ENCODE data around the gene MAPK10. TPM values are rescaled to one million over a fixed set of nuclear protein-coding genes. Genes with fewer than 3 reads are reported as not detected.

MAPK10 gene
- total RNA-seq, 1 experiment from 2014 or later = 4.7 TPM

DNA sequence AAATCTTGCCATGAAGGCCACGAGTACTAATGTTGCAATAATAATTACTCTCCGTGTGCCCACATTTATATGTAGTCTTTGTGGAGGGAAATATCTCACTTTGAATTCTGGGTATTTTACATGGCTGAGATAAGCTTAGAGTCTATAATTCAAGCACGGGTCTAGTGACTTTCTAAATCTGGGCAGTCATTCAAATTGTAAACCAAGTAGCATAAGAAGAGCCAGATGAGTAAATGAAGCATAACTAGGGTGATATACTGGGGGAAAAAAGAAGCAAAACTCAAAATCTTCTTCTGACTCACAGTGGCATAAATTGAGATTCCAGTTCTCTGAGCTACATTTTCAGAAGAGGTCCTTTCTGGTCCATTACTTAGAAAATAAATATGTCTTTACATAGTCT lies 53.0 kb downstream of the MAPK10 start:
- Mint-ChIP-seq H3K4me1 (peaks cover 10 to 12% of the 10 kb centered on the region in 2 experiments), H3K27me3 (ENCODE audit: low read depth) (no peaks in the 10 kb centered on the region), H3K36me3 (ENCODE audit: insufficient read depth in 1 of 3, low read depth in 3 of 3) (peaks cover 0 to 9% (median 6%) of the 10 kb centered on the region in 3 experiments; a peak in 3 of 7 replicates), H3K27ac (no peak overlapping the region), H3K4me3 (no peak overlapping the region), H3K9me3 (peaks cover 5 to 13% of the 10 kb centered on the region in 2 experiments; a peak in 3 of 5 replicates)
- H3K14ac ChIP-seq (ENCODE audit: insufficient read depth, low read length) = no peak overlapping the region
- H4K91ac ChIP-seq (ENCODE audit: insufficient read length, low read depth, low read length) = no peak overlapping the region
- no peak overlapping the region for H3K18ac ChIP-seq (ENCODE audit: insufficient read length, low read depth, low read length)
- no peak overlapping the region for H2BK20ac ChIP-seq (ENCODE audit: low read depth, low read length, poor library complexity, severe bottlenecking)
- no peaks in the 10 kb centered on the region for H3K9me3 ChIP-seq (ENCODE audit: control insufficient read depth, low read depth, low read length)
- H3K27me3 ChIP-seq (ENCODE audit: insufficient read depth, low read length) = no peaks in the 10 kb centered on the region
- H3K4ac ChIP-seq (ENCODE audit: low read depth, low read length) = no peak overlapping the region
- H3K79me1 ChIP-seq (ENCODE audit: insufficient read depth, low read depth, low read length, poor library complexity, severe bottlenecking) = no peaks in the 10 kb centered on the region
- no peak overlapping the region for H2AFZ ChIP-seq (ENCODE audit: low read length)
- H4K5ac ChIP-seq (ENCODE audit: insufficient read length, low read depth, low read length) = no peak overlapping the region
- no peak overlapping the region for H3K27ac ChIP-seq (ENCODE audit: insufficient read length, low read depth, low read length)
- TF ChIP-seq, protein P1, sequence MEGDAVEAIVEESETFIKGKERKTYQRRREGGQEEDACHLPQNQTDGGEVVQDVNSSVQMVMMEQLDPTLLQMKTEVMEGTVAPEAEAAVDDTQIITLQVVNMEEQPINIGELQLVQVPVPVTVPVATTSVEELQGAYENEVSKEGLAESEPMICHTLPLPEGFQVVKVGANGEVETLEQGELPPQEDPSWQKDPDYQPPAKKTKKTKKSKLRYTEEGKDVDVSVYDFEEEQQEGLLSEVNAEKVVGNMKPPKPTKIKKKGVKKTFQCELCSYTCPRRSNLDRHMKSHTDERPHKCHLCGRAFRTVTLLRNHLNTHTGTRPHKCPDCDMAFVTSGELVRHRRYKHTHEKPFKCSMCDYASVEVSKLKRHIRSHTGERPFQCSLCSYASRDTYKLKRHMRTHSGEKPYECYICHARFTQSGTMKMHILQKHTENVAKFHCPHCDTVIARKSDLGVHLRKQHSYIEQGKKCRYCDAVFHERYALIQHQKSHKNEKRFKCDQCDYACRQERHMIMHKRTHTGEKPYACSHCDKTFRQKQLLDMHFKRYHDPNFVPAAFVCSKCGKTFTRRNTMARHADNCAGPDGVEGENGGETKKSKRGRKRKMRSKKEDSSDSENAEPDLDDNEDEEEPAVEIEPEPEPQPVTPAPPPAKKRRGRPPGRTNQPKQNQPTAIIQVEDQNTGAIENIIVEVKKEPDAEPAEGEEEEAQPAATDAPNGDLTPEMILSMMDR (conservative IDR thresholded peaks at IDR 0.05) = no peak
- no CpG with 5 or more reads among the region's 3 CpGs for WGBS (ENCODE audit: extremely low coverage, insufficient read length, low lambda C conversion rate)
- no peak overlapping the region for H3K23ac ChIP-seq (ENCODE audit: insufficient read length, low read depth, low read length)
- no peaks in the 10 kb centered on the region for H3K79me2 ChIP-seq (ENCODE audit: insufficient read depth, low read length)
- no peak overlapping the region for H2BK5ac ChIP-seq (ENCODE audit: insufficient read length, low read length)
- H3K4me1 ChIP-seq (ENCODE audit: insufficient read depth, low read length) = no peaks in the 10 kb centered on the region
- H4K8ac ChIP-seq (replicated peaks; ENCODE audit: insufficient read length, low read depth, low read length) = no peak overlapping the region
- H3K56ac ChIP-seq (ENCODE audit: insufficient read length, low read depth, low read length) = no peak overlapping the region
- no peak overlapping the region for H3K9ac ChIP-seq (ENCODE audit: extremely low read depth, insufficient read length, low read length)
- H2BK15ac ChIP-seq (ENCODE audit: low read depth, low read length) = no peak overlapping the region
- no peak for DNase-seq
- H4K20me1 ChIP-seq (ENCODE audit: control insufficient read depth, insufficient read depth, insufficient read length) = no peaks in the 10 kb centered on the region
- no peak overlapping the region for H2BK120ac ChIP-seq (ENCODE audit: low read depth, low read length, poor library complexity, severe bottlenecking)
- no peaks in the 10 kb centered on the region for H3K23me2 ChIP-seq (ENCODE audit: insufficient read length, low read depth, low read length, poor library complexity, severe bottlenecking)
- H2AK5ac ChIP-seq (ENCODE audit: insufficient read length, low read length) = no peak overlapping the region
- H3T11ph ChIP-seq (ENCODE audit: low read length) = no peak overlapping the region
- H2BK12ac ChIP-seq (ENCODE audit: insufficient read length, low read depth, low read length) = no peak overlapping the region
- no peak overlapping the region for H3K4me2 ChIP-seq (ENCODE audit: insufficient read depth, insufficient read length, low read length)
